ENCODE results near the gene EPB41L3.

The EPB41L3 gene

GRCh38 chr18:5447442-5447841 lies 96.4 kb downstream of the EPB41L3 start:
- DNase-seq: no peak

DNA sequence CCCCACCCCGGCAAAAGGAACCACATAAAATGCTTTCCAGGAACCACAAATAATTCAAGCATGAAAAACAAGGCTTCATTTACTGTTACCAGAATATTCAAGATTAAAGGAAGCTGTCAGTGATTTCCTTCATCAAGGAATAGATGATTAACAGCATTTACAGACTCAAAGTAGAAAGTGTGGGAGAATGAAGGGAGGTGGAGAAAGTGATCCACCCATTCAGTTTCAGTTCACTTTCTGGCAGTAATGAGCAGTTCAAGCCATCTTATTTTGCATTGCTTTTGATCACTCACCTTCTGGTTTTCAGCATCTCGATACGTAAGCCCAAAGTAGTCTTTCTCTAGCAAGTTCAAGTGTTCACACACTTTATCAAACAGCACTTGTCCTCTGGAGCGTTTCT lies 99.0 kb downstream of the EPB41L3 start:
- DNase-seq: no peak

DNA sequence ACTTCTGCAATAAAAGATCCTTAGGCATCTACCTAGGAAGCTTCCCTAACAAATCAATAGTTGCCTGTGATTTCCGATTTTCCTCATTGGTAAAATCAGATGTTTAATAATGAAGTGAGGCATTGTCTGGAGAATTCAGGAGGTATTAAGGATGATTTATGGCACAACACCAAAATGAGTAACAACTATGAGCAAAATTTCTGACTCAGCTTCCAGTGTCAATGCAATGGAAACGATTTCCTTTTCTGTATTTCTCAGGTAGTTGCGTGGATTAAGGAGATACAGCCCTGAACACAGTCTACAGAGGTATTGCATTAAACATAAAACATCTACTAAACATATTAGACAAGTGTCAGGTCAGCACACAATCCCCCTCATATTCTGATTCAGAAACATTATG lies 99.5 kb downstream of the EPB41L3 start:
- DNase-seq: no peak

DNA sequence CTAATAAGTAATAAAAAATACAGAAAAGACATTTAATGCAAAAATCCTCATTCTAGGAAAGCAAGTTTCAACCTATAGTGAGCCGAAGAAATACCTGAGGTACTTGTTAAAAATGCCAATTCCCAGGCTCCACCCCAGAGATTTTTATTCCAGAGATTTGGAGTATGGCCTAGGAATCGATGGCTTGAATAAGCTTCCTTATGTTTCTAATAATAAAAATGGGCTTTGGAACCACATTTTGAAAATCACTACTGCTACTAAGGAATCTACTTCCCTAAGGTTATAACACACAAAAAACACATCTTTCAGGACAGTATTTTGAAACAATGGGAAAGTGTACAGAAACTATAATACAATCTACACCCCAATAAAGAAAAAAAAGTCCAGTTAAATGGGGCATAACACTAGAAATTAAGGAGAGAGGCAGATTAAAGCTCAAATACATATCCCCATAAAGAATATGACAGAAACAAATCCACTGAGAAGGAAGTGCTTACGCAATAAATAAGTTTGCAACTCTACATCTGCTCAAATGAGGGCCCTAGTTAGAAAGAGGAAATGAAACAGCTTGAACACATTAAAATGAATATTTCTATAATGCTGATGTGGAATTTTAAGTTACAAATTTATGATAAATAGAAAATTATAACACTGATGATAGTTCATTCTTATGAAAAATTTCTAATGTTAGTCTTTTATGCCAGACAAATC lies 103.7 kb downstream of the EPB41L3 start:
- DNase-seq: no peak

GRCh38 chr18:5434425-5434824 lies 109.4 kb downstream of the EPB41L3 start:
- DNase-seq: no peak

- DNase-seq: no peak
Observed at GRCh38 chr18:5431836-5432575, 111.8 kb downstream of the EPB41L3 start.

DNA sequence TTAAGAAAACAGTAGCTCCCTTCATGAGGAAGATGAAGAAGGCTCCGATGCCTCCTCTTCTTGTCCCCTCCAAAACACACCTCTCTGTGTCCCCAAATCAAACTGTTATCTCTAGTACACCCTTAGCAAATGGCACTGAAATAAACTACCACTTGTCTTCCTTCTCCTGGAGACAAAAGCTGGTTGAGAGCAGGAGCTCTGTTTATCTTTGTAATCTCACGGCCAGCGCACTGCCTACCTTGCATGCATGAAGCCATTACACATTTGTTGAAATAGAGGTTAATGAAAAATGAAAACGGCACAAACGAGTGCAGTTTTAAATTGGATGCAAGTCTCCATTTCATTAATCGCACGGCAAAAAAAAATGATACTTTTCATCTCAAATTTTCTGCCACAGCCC lies 113.7 kb downstream of the EPB41L3 start:
- no peak for DNase-seq

DNA sequence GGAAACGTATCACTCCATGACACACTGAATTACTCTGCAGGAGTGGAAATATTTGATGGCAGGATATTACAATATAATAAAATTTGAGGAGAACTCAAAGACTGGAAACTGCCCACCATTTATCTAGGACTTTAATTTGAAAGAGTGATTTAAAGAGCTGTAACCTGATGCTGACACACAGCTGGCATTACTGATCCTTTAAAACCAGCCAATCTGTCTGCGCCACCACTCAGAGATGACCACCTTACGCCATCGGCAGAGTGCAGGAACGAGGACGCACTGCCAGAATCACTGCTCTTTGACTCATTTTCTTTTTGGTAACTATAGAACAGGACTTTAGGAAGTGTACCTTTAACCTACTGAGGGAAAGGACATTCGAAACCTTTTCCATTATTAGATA lies 114.1 kb downstream of the EPB41L3 start:
- no peak for DNase-seq

- no peak for DNase-seq
Observed at GRCh38 chr18:5425721-5426120, 118.1 kb downstream of the EPB41L3 start.

GRCh38 chr18:5424903-5425664 lies 118.7 kb downstream of the EPB41L3 start:
- DNase-seq: no peak

DNA sequence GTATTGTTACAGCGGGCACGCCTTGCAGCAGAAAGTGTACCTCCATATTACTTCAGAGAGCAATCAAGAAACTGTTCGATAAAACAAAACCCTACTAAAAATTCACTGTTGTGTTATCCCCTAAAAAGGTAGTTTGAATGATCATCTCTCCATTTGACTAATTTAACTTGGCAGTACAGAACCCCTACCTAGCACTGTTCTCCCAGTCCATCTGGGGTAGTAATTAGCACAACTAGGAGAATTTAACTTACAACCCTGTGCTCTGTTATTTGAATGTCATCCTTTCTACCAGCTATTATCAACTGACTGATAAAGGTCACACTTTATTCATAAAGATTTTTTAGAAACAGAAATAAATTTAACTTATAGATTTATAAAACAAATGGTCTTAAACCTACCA lies 121.2 kb downstream of the EPB41L3 start:
- no peak for DNase-seq

DNA sequence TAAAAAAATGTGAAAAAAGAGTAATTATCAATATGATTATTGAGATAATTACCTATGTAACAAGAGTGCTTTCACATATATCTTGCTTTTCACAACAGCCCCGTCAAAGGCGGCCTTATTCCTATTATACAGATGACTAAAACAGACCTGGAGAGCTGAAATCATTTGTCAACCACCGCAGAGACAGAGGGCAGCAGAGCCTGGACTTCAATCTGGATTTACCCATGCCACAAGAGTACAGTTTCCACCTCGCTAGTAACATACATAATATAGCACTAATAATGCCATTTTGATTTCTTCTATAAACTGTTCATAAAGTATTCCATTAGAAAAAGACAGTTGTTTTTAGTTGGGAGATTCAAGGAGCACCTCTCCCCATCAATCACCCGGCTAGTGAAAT lies 121.8 kb downstream of the EPB41L3 start:
- no peak for DNase-seq

GRCh38 chr18:5420906-5421305 lies 122.9 kb downstream of the EPB41L3 start:
- no peak for DNase-seq

- DNase-seq: no peak
Observed at GRCh38 chr18:5419601-5420000, 124.2 kb downstream of the EPB41L3 start.

DNA sequence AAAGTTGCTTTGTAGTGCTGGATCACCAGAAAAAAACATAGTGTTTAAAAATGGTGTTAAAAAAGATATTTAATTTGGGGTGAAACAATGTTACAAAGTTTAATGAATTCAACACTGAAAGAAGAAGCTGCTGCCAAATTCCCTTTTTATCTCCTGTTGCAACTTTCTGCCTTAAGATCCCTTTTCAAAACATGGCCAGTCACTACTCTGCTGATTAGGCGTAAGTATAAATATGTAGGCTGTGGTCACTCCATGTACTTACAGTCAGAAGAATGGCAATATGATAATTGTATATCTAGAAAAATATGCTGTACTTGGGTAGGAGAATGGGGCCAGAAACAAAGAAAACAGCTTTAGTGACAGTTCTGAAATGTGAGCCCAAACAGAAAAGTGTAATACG lies 124.8 kb downstream of the EPB41L3 start:
- no peak for DNase-seq

- no peak for DNase-seq
Observed at GRCh38 chr18:5417342-5417741, 126.5 kb downstream of the EPB41L3 start.

DNA sequence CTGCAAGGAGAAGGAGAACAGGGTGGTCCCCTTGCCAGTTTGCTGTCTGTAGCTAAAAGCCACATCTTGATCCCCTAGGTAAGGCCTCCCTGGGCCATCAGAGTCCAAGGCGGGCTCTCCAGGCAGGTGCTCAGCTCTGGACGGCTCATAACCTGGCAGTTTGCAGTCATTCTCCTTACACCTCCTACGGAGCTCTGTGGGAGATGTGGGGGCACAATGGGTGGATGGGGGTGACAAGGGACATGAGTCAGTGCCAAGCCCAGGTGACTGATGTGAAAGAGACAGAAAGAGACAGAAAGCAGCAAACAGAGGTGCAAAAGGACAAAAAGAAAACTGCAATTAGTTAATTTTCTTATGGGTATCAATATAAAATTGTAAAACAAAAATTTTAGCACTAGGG lies 127.7 kb downstream of the EPB41L3 start:
- no peak for DNase-seq

DNA sequence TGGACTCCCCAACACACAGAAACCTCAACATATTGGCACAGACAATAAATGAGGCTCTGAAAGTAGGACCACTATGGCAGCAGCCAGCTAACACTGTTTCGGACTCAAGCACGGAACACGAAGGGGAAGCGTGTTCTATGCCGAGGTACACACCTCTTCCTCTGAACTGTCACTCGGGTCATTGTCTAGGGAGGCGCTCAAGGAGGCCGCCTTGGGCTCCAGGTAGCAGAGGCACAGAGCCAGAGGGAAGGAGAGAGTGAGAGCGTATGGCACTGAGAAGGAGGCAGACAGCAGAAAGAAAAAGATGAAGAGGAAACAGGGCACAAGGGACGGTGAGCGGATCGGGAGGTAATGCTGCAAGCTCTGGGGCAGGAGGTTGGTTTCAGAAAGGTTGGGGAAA lies 128.1 kb downstream of the EPB41L3 start:
- DNase-seq: no peak

DNA sequence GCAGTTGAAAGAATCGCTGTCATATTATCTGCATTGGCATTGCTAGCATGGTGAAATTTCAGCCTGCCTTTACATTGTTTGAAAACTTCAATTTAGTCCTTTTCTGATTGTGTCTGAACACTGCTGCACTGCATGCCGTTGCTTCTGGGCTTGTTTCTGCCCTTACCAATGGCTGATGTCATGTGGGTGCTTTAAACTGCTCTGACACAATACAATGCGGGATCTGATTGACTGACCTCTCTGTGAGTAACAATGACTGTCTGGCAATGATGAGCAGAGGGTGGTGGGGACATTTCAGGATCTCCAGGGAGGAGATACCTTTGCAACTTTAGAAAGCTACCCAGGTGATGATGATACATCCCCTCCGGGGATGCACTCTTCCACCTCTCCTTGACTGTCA lies 128.8 kb downstream of the EPB41L3 start:
- no peak for DNase-seq

DNA sequence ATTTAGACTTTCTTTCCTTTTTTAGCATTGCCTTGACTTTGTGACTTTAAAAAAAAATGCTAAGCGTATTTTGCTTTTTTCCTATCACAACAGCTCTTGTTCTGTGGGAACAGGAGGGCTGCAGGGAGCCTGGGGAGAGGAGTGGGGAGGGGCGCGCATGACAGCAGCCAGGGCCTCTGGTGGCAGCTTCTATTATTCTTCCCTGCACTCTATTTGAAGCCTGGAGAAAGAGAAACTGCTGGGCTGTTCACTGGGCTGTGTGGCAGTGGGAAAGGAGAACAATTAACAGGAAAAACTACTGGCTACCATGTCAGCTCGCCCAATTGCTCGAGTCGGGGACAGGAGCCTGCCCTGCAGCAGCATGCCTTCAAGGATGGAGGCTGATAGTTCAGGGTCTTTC lies 129.3 kb downstream of the EPB41L3 start:
- no peak for DNase-seq

- no peak for DNase-seq
Observed at GRCh38 chr18:5413447-5413846, 130.3 kb downstream of the EPB41L3 start.

GRCh38 chr18:5410582-5410981 lies 133.2 kb downstream of the EPB41L3 start:
- DNase-seq: no peak

GRCh38 chr18:5398269-5398668 lies 145.5 kb downstream of the EPB41L3 start:
- no peak for DNase-seq

DNA sequence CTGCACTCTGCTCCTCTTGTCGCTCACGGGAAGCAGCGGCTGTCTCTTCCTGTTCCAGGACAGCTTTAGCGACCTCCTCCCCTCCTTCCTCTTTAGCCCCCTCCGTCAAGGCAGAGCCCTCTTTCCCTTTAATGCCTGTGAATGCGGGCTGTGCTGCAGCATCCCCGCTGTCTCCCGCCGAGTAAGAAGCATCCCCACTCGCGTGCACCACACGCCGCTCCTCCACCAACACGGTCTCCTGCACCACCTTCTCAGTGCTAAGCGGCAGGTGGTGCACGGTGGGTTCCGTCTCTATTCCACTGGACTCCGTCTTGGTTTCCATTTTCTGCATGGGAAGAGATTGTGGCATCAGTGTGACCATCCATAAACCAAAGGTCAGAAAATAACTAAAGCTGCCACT lies 146.7 kb downstream of the EPB41L3 start:
- no peak for DNase-seq

Data from activated T-cell treated with anti-CD3 and anti-CD28 coated beads for 4 hours (primary cell).